Lower leg skin (tissue), 3 donors: Measurements from ENCODE around the gene GRPR.

Source experiments
- CTCF ChIP-seq, 3 donors: fragments of 450-650 bp; IDR thresholded peaks; one replicate each; pipeline ENCODE4 v1.5.1; 2016; ENCODE audit warnings: antibody characterized with exemption in 3 of 3, mild to moderate bottlenecking in 3 of 3, moderate library complexity in 2 of 3
- POLR2A ChIP-seq, 2 donors: fragments of 450-650 bp; IDR thresholded peaks; one replicate each; pipeline ENCODE4 v1.6.1; 2016 to 2017; ENCODE audit warnings: antibody characterized with exemption in 2 of 2, mild to moderate bottlenecking in 1 of 2, moderate library complexity in 1 of 2

- TF ChIP-seq CTCF (IDR thresholded peaks at IDR 0.05) (no peak), POLR2A (IDR thresholded peaks at IDR 0.05) (no peak)
Measured at GRCh38 chrX:16160729-16161128, 37.4 kb downstream of the GRPR start.
